ENCODE results near the gene ISL1. TPM values are rescaled to one million over a fixed set of nuclear protein-coding genes. Genes with fewer than 3 reads are reported as not detected.
A peak's percentile ranks its signal among the peaks of the same experiment; 100 is the strongest.

The ISL1 gene
- total RNA-seq, 1 donor from 2014 or later = not detected

GRCh38 chr5:51347157-51347556 is 36.1 kb upstream of the ISL1 start:
- H3K27ac ChIP-seq = no peak overlapping the region
- Mint-ChIP-seq H3K9me3 (peaks cover 21% of the 10 kb centered on the region), H3K36me3 (no peaks in the 10 kb centered on the region), H3K27ac (no peak overlapping the region), H3K4me3 (no peak overlapping the region), H3K27me3 (ENCODE audit: insufficient read depth, low read depth) (no peaks in the 10 kb centered on the region), H3K4me1 (no peaks in the 10 kb centered on the region)
- H3K9me3 ChIP-seq (ENCODE audit: low read depth) = no peaks in the 10 kb centered on the region
- no peak for TF ChIP-seq EZH2 (IDR thresholded peaks at IDR 0.05)
- TF ChIP-seq CTCF (IDR thresholded peaks at IDR 0.05) = no peak
- TF ChIP-seq EZH2phosphoT487 (IDR thresholded peaks at IDR 0.05) = no peak
- H2AFZ ChIP-seq (replicated peaks) = no peak overlapping the region
- no peaks in the 10 kb centered on the region for H3K4me1 ChIP-seq
- H4K20me1 ChIP-seq (ENCODE audit: low read depth) = no peaks in the 10 kb centered on the region
- H3K4me3 ChIP-seq = no peak overlapping the region
- no peaks in the 10 kb centered on the region for H3K27me3 ChIP-seq
- no peaks in the 10 kb centered on the region for H3F3A ChIP-seq (ENCODE audit: low read depth)
- no peak overlapping the region for H3K4me2 ChIP-seq
- no peaks in the 10 kb centered on the region for H3K79me2 ChIP-seq (ENCODE audit: low read depth)
- no peaks in the 10 kb centered on the region for H3K36me3 ChIP-seq
- DNase-seq (ENCODE audit: low spot score) = no peak
- no peak overlapping the region for H3K9ac ChIP-seq

GRCh38 chr5:51347704-51348103 is 35.5 kb upstream of the ISL1 start:
- no peaks in the 10 kb centered on the region for H3K27me3 Mint-ChIP-seq (ENCODE audit: insufficient read depth, low read depth)
- TF ChIP-seq EZH2 (IDR thresholded peaks at IDR 0.05) (no peak), CTCF (IDR thresholded peaks at IDR 0.05) (peak; percentile 45)
- DNase-seq (ENCODE audit: low spot score) = peak; percentile 11

GRCh38 chr5:51371052-51371451 is 12.2 kb upstream of the ISL1 start:
- no peaks in the 10 kb centered on the region for H4K20me1 ChIP-seq (ENCODE audit: low read depth)
- no peak for TF ChIP-seq EZH2phosphoT487 (IDR thresholded peaks at IDR 0.05)
- no peak for TF ChIP-seq CTCF (IDR thresholded peaks at IDR 0.05)
- TF ChIP-seq EZH2 (IDR thresholded peaks at IDR 0.05) = no peak
- Mint-ChIP-seq H3K4me1 (no peaks in the 10 kb centered on the region), H3K4me3 (no peak overlapping the region), H3K36me3 (no peaks in the 10 kb centered on the region), H3K9me3 (peaks cover 2% of the 10 kb centered on the region), H3K27me3 (ENCODE audit: insufficient read depth, low read depth) (peaks cover 33% of the 10 kb centered on the region), H3K27ac (no peak overlapping the region)
- H3K4me1 ChIP-seq = no peaks in the 10 kb centered on the region
- no peak overlapping the region for H2AFZ ChIP-seq (replicated peaks)
- no peak overlapping the region for H3K4me2 ChIP-seq
- no peaks in the 10 kb centered on the region for H3K9me3 ChIP-seq (ENCODE audit: low read depth)
- H3K27ac ChIP-seq = no peak overlapping the region
- no peaks in the 10 kb centered on the region for H3K79me2 ChIP-seq (ENCODE audit: low read depth)
- H3K36me3 ChIP-seq = no peaks in the 10 kb centered on the region
- no peaks in the 10 kb centered on the region for H3F3A ChIP-seq (ENCODE audit: low read depth)
- peaks cover 53% of the 10 kb centered on the region for H3K27me3 ChIP-seq
- no peak for DNase-seq (ENCODE audit: low spot score)
- no peak overlapping the region for H3K4me3 ChIP-seq
- H3K9ac ChIP-seq = no peak overlapping the region

More at GRCh38 chr5:51347704-51348103, 35.5 kb upstream of the ISL1 start:
- no peak overlapping the region for H3K4me3 Mint-ChIP-seq
- Histone ChIP-seq H3K4me1 (no peaks in the 10 kb centered on the region), H3K9ac (no peak overlapping the region), H3K4me2 (no peak overlapping the region), H3K9me3 (ENCODE audit: low read depth) (no peaks in the 10 kb centered on the region), H3K36me3 (no peaks in the 10 kb centered on the region), H3K79me2 (ENCODE audit: low read depth) (no peaks in the 10 kb centered on the region), H3K4me3 (no peak overlapping the region), H2AFZ (replicated peaks) (no peak overlapping the region), H3K27ac (no peak overlapping the region), H3K27me3 (no peaks in the 10 kb centered on the region), H3F3A (ENCODE audit: low read depth) (no peaks in the 10 kb centered on the region), H4K20me1 (ENCODE audit: low read depth) (no peaks in the 10 kb centered on the region)
- H3K36me3 Mint-ChIP-seq = no peaks in the 10 kb centered on the region
- no peaks in the 10 kb centered on the region for H3K4me1 Mint-ChIP-seq
- no peak overlapping the region for H3K27ac Mint-ChIP-seq
- peaks cover 21% of the 10 kb centered on the region for H3K9me3 Mint-ChIP-seq

All from neural progenitor cell (in vitro differentiated cells).